Activated T-helper 9 cell treated with anti-CD3 and anti-CD28 coated beads, Interleukin-2, amount 50 U/mL, for 16 hours (primary cell): ENCODE measurements around the gene DCC.

Source experiments
- DNase-seq: peaks from one replicate; pipeline ENCODE4 v3.0.0-alpha.2; 2020; ENCODE audit warnings: low read depth

The DCC gene

GRCh38 chr18:53093636-53094035 is 753.6 kb downstream of the DCC start:
- no peak for DNase-seq

GRCh38 chr18:53101536-53102105 is 761.6 kb downstream of the DCC start:
- DNase-seq: no peak

- no peak for DNase-seq
These were observed 774.4 kb downstream of the DCC start for GRCh38 chr18:53114441-53114840.

GRCh38 chr18:53115876-53116585 is 776.0 kb downstream of the DCC start:
- DNase-seq: no peak

GRCh38 chr18:53117851-53118250 is 777.9 kb downstream of the DCC start:
- DNase-seq: no peak

GRCh38 chr18:53126210-53126609 is 786.2 kb downstream of the DCC start:
- DNase-seq: no peak

GRCh38 chr18:53131001-53131400 is 791.0 kb downstream of the DCC start:
- DNase-seq: no peak

GRCh38 chr18:53134711-53135110 is 794.7 kb downstream of the DCC start:
- DNase-seq: no peak

- no peak for DNase-seq
These were observed 795.7 kb downstream of the DCC start for GRCh38 chr18:53135654-53136053.

GRCh38 chr18:53139746-53140500 is 799.9 kb downstream of the DCC start:
- DNase-seq: no peak

GRCh38 chr18:53142005-53142404 is 802.0 kb downstream of the DCC start:
- DNase-seq: no peak

- DNase-seq: no peak
These were observed 807.5 kb downstream of the DCC start for GRCh38 chr18:53147472-53147871.

- DNase-seq: no peak
These were observed 808.1 kb downstream of the DCC start for GRCh38 chr18:53148123-53148522.

- no peak for DNase-seq
These were observed 812.5 kb downstream of the DCC start for GRCh38 chr18:53152476-53152875.

- DNase-seq: no peak
These were observed 813.3 kb downstream of the DCC start for GRCh38 chr18:53153281-53153680.

GRCh38 chr18:53153800-53154199 is 813.8 kb downstream of the DCC start:
- no peak for DNase-seq

GRCh38 chr18:53165770-53166169 is 825.8 kb downstream of the DCC start:
- no peak for DNase-seq

GRCh38 chr18:53169346-53169745 is 829.3 kb downstream of the DCC start:
- DNase-seq: no peak

GRCh38 chr18:53191634-53192033 is 851.6 kb downstream of the DCC start:
- no peak for DNase-seq

GRCh38 chr18:53193870-53194269 is 853.9 kb downstream of the DCC start:
- no peak for DNase-seq

GRCh38 chr18:53219853-53220252 is 879.9 kb downstream of the DCC start:
- DNase-seq: no peak

GRCh38 chr18:53224128-53224778 is 884.3 kb downstream of the DCC start:
- no peak for DNase-seq
